Psoas muscle (tissue), 8 donors: ENCODE measurements around the gene KRTAP4-7. TPM values are rescaled to one million over a fixed set of nuclear protein-coding genes. Genes with fewer than 3 reads are reported as not detected.
"Not testable (repeated sequence)": the region's sequence is repeated elsewhere in the genome, so short reads cannot be mapped to it uniquely, and the experiment has no call there.

ENCODE experiments used
- ATAC-seq, 4 donors: fragments of 200-7000 bp; cut with Tn5 transposase; one replicate each; pipeline ENCODE4 v1.9.1; 2020; ENCODE audit warnings: moderate library complexity in 3 of 4, mild to moderate bottlenecking in 2 of 4
- DNase-seq, 2 donors: peaks; one replicate each; pipeline ENCODE4 v3.0.0-alpha.2; 2020
- H3K27ac ChIP-seq: fragments of 200-600 bp; one replicate; pipeline ENCODE4 v1.8.0; 2022
- H3K27me3 ChIP-seq, 3 donors: fragments of 200-600 bp in 1 of 3; one replicate each; pipeline versions ENCODE4 v1.6.1 to v1.8.0; 2013 to 2022; ENCODE audit warnings: low read length in 2 of 3, mild to moderate bottlenecking in 2 of 3, moderate library complexity in 1 of 3; ENCODE audit not compliant: insufficient read depth in 3 of 3
- H3K36me3 ChIP-seq, 2 donors: fragments of 200-600 bp in 1 of 2; one replicate each; pipeline versions ENCODE4 v1.6.1 to v1.8.0; 2013 to 2022; ENCODE audit warnings: low read depth in 1 of 2, mild to moderate bottlenecking in 1 of 2, moderate library complexity in 1 of 2; ENCODE audit not compliant: insufficient read depth in 1 of 2
- H3K4me1 ChIP-seq: fragments of 200-600 bp; one replicate; pipeline ENCODE4 v1.8.0; 2022
- H3K4me3 ChIP-seq: fragments of 200-600 bp; one replicate; pipeline ENCODE4 v1.8.0; 2022; ENCODE audit warnings: mild to moderate bottlenecking
- H3K9me3 ChIP-seq: fragments of 200-600 bp; one replicate; pipeline ENCODE4 v1.8.0; 2022
- WGBS, 3 donors: extraction: QIAGEN DNeasy Blood & Tissue Kit; methylation state at CpG; one replicate each; pipeline versions ENCODE4 v1.1.6 to v1.1.7; 2013; 5-methylcytosine and 5-hydroxymethylcytosine counted together
- intact Hi-C, 2 donors: fragments of 100-400 bp; cut with DNase I; formaldehyde crosslinking; loops; one replicate each; pipeline versions ENCODE4 v1.11.0 to v1.14.2; 2022
- polyA plus RNA-seq, 3 donors: library from polyadenylated mRNA; stranded (reverse); fragments of 200-250 nt; gene quantifications; one replicate each; pipeline ENCODE4 v1.2.3, GENCODE V29; 2013
- total RNA-seq, 4 donors: library from RNA; stranded (reverse); fragmentation: NEBNext Ultra II Directional in 2 of 4; extraction: Animal tissue kit (Norgen Biotek cat#: 25700) in 2 of 4; gene quantifications; one replicate each; pipeline versions ENCODE4 v1.2.1 to v1.2.4, GENCODE V29; 2021 to 2023
- TF ChIP-seq, protein P1 (sequence below): fragments of 200-600 bp; IDR thresholded peaks from one replicate; pipeline ENCODE4 v1.8.0; 2022; ENCODE audit warnings: antibody characterized with exemption
- donor health status: healthy with polysubstance abuse.
- donor health status: DM: no; HTN: no; CAD: no; lungs with moderate emphysema.
- donor health status: Bipolar disorder and iron deficiency.
- donor health status: healthy.
- donor health status: DM: yes; HTN: yes; CAD: no.
- donor health status: DM: no; HTN: no; CAD: no.
- donor health status: DM: no; HTN: no; CAD: no.
- donor health status: DM: yes; HTN: yes; CAD: no.

Gene KRTAP4-7
- total and polyA plus RNA-seq, 7 donors = not detected

- TF ChIP-seq, protein P1, sequence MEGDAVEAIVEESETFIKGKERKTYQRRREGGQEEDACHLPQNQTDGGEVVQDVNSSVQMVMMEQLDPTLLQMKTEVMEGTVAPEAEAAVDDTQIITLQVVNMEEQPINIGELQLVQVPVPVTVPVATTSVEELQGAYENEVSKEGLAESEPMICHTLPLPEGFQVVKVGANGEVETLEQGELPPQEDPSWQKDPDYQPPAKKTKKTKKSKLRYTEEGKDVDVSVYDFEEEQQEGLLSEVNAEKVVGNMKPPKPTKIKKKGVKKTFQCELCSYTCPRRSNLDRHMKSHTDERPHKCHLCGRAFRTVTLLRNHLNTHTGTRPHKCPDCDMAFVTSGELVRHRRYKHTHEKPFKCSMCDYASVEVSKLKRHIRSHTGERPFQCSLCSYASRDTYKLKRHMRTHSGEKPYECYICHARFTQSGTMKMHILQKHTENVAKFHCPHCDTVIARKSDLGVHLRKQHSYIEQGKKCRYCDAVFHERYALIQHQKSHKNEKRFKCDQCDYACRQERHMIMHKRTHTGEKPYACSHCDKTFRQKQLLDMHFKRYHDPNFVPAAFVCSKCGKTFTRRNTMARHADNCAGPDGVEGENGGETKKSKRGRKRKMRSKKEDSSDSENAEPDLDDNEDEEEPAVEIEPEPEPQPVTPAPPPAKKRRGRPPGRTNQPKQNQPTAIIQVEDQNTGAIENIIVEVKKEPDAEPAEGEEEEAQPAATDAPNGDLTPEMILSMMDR = no peak
- Histone ChIP-seq H3K4me1 (no peaks in the 10 kb centered on the region), H3K36me3 (no peaks in the 10 kb centered on the region), H3K9me3 (peaks cover 9% of the 10 kb centered on the region), H3K4me3 (no peak overlapping the region), H3K27ac (no peak overlapping the region), H3K27me3 (peaks cover 0 to 53% (median 0%) of the 10 kb centered on the region in 3 donors)
- ATAC-seq (no peak), DNase-seq (no peak)
- intact Hi-C loops = no loop called here
- 90 to 97% (median 92%) methylated on average over 1 of the region's 1 CpG for WGBS, 3 donors
Measured at GRCh38 chr17:41057547-41057946, 26.4 kb upstream of the KRTAP4-7 start.

GRCh38 chr17:41058741-41059140 lies 25.2 kb upstream of the KRTAP4-7 start:
- H3K27ac ChIP-seq = no peak overlapping the region
- H3K4me3 ChIP-seq = no peak overlapping the region
- H3K36me3 ChIP-seq = no peaks in the 10 kb centered on the region
- ATAC-seq (no peak), DNase-seq (no peak)
- H3K4me1 ChIP-seq = no peaks in the 10 kb centered on the region
- TF ChIP-seq, protein P1 = no peak
- intact Hi-C loops = no loop called here
- H3K27me3 ChIP-seq = peaks cover 0 to 47% (median 0%) of the 10 kb centered on the region in 3 donors
- WGBS, 3 donors = 88 to 91% (median 89%) methylated on average over 5 of the region's 5 CpGs
- peaks cover 4% of the 10 kb centered on the region for H3K9me3 ChIP-seq

DNA sequence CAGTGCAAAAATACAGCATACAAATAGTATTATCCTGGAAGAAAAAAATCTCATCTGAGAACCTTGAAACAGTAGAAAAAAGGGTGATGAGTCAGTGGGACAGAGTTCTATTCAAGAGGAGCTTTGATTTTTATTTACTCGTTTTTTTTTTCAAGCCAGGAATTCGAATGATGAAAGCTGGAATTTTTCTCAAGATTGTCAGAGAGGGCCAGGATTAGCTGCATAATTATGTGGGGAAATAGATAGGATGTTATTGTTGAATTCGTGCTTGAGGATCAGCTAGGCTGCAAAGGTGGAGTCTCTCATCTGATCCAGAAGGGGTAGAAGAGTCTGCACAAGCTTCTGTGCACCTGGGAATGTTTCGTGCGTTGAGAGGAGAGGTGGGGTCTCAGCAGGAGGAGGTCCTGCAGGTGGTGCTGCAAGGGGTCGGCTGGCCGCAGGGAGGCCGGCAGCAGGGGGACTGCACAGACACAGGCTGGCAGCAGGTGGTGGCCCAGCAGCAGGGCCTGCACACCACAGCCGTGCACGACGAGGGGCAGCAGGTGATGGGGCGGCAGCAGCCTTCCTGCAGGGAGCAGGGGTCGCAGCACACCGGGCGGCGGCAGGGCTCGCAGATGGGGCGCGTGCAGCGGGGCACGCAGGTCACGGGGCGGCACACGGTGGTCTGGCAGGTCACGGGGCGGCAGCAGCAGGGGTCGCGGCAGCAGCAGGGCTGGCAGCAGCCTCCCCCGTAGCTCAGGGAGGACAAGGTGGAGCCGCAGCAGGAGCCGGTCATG lies 24.5 kb upstream of the KRTAP4-7 start:
- H3K36me3 ChIP-seq, ATAC-seq, H3K4me1 ChIP-seq, H3K27ac ChIP-seq, H3K4me3 ChIP-seq, DNase-seq, intact Hi-C loops, H3K9me3 ChIP-seq: not testable (repeated sequence)
- peaks cover 0 to 47% (median 0%) of the 10 kb centered on the region in 3 donors for H3K27me3 ChIP-seq
- 26 to 34% (median 29%) methylated on average over 10 of the region's 31 CpGs for WGBS, 3 donors

GRCh38 chr17:41060052-41060604 lies 23.8 kb upstream of the KRTAP4-7 start, which contains the start of gene KRTAP2-3:
Gene KRTAP2-3, minus strand, starts transcription at chr17:41060114. Its CDS starts 64 bp downstream, at chr17:41060050.
- peaks cover 4% of the 10 kb centered on the region for H3K9me3 ChIP-seq
- TF ChIP-seq, protein P1 = no peak
- intact Hi-C loops = no loop called here
- H3K4me3 ChIP-seq = no peak within 1 kb of the TSS
- no peaks in the 10 kb centered on the region for H3K36me3 ChIP-seq
- DNase-seq (no peak), ATAC-seq (no peak)
- WGBS, 3 donors = 52 to 55% (median 55%) methylated on average over 6 of the region's 6 CpGs
- H3K27ac ChIP-seq = no peak within 1 kb of the TSS
- peaks cover 0 to 47% (median 1%) of the 10 kb centered on the region in 3 donors for H3K27me3 ChIP-seq
- H3K4me1 ChIP-seq = no peaks in the 10 kb centered on the region

- Histone ChIP-seq H3K9me3 (peaks cover 4% of the 10 kb centered on the region), H3K4me3 (no peak overlapping the region), H3K4me1 (no peaks in the 10 kb centered on the region), H3K27ac (no peak overlapping the region), H3K36me3 (no peaks in the 10 kb centered on the region), H3K27me3 (peaks cover 0 to 31% (median 1%) of the 10 kb centered on the region in 3 donors)
- TF ChIP-seq, protein P1 = no peak
- intact Hi-C loops = no loop called here
- 65 to 77% (median 67%) methylated on average over 1 of the region's 1 CpG for WGBS, 3 donors
- DNase-seq (no peak), ATAC-seq (no peak)
Measured at GRCh38 chr17:41061964-41062363, 22.0 kb upstream of the KRTAP4-7 start.
